GM10266 (cell line): ENCODE data around the gene SNX32.

Experiments used
- DNase-seq: peaks from one replicate; pipeline ENCODE4 v3.0.0; 2012; ENCODE audit errors: extremely low spot score
- CTCF ChIP-seq: IDR thresholded peaks from 2 replicates; pipeline ENCODE4 v1.5.1; 2012; ENCODE audit warnings: mild to moderate bottlenecking, low read depth; ENCODE audit not compliant: control insufficient read depth, insufficient read depth; ENCODE audit errors: missing control alignments

Gene SNX32

GRCh38 chr11:65863889-65864705, 30.3 kb downstream of the SNX32 start:
- no peak for TF ChIP-seq CTCF
- no peak for DNase-seq

- no peak for TF ChIP-seq CTCF
- no peak for DNase-seq
Measured at GRCh38 chr11:65864706-65865471, 31.1 kb downstream of the SNX32 start.

GRCh38 chr11:65865550-65866172, 31.9 kb downstream of the SNX32 start:
- no peak for TF ChIP-seq CTCF
- DNase-seq: no peak

GRCh38 chr11:65866509-65867283, 32.9 kb downstream of the SNX32 start:
- DNase-seq: no peak
- no peak for TF ChIP-seq CTCF

GRCh38 chr11:65867284-65868071, 33.7 kb downstream of the SNX32 start:
- no peak for DNase-seq
- no peak for TF ChIP-seq CTCF

- no peak for DNase-seq
- no peak for TF ChIP-seq CTCF
Measured at GRCh38 chr11:65868076-65868667, 34.4 kb downstream of the SNX32 start.
